C4-2B (cell line): ENCODE results near the gene HK1.
"Not testable (repeated sequence)": the region's sequence is repeated elsewhere in the genome, so short reads cannot be mapped to it uniquely, and the experiment has no call there.

Experiments used
- H3K27ac ChIP-seq: fragments of 450-650 bp; 2 replicates; pipeline ENCODE4 v1.5.1; 2017
- CTCF ChIP-seq: fragments of 450-650 bp; conservative IDR thresholded peaks from 2 replicates; pipeline ENCODE4 v1.5.1; 2017; ENCODE audit warnings: mild to moderate bottlenecking
- ZFX ChIP-seq: fragments of 450-650 bp; IDR thresholded peaks from 2 replicates; pipeline ENCODE4 v1.6.1; 2017

HK1 gene

DNA sequence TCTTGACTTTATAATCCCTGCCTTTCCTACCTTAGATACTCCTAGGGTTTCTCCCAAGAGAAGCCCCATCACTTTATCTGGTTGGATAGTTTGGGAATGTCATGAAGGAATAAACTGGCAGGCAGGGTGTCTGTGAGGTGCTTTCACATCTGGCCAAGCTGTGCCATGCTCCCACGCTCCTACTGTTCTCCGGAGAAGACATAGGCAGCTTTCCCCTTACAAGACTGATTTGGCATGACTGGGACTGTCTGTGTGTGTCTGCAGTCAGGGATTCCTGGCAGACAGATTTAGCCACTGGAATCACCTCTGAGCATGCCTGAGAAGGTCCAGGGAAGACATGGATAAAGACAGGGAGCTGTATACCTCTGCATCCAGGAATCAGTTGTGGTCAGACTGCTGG, 45.3 kb downstream of the HK1 start:
- TF ChIP-seq CTCF (no peak), ZFX (no peak)
- H3K27ac ChIP-seq = no peak overlapping the region

DNA sequence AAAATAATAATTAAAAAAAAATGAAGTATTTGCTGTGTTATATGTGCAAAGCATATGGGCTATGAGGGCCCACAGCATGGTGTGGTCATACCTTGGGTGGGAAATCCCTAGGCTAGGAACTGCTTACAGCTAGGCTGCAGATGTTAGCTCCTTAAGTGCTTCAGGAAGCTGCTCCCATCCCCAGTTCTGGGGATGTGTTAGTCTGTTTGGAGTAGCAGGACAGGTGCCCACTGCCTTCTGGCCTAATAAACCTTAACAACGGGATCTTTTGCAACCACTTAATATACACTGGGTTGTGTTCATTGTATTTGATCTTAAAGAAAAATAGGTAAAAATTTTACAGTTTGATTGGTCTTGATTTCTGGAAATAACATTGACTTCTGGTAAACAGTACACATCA, 46.3 kb downstream of the HK1 start:
- no peak overlapping the region for H3K27ac ChIP-seq

DNA sequence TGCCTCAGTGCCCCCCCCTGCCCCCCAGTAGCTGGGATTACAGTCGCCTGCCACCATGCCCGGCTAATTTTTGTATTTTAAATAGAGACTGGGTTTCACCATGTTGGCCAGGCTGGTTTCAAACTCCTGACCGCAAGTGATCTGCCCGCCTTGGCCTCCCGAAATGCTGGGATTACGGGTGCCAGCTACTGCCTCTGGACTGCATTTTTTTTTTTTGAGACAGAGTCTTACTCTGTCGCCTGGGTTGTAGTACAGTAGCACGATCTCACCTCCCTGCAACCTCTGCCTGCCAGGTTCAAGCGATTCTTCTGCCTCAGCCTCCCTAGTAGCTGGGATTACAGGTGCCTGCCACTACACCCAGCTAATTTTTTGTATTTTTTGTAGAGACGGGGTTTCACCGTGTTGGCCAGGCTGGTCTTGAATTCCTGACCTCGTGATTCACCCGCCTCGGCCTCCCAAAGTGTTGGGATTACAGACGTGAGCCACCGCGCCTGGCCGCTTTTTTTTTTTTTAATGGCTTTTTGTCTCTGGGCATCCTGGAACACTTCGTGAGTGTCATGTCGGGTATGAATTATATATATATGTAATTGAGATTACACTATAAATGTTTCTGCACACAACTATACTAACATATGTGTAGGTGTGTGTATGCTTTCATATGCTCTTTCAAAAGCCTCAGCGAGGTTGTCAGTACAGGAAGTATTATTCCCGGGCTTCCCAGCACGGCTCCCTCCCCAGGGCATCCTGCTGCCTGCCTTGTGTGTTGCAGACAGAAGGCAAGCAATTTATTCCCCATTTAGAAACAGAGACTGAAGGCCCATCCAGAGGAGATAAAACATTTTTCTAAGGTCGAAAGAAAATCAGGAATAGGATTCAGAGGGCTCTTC, 47.6 kb downstream of the HK1 start:
- not testable (repeated sequence) for H3K27ac ChIP-seq

More for the DNA sequence above, 46.3 kb downstream of the HK1 start:
- no peak for TF ChIP-seq CTCF
- TF ChIP-seq ZFX = no peak

DNA sequence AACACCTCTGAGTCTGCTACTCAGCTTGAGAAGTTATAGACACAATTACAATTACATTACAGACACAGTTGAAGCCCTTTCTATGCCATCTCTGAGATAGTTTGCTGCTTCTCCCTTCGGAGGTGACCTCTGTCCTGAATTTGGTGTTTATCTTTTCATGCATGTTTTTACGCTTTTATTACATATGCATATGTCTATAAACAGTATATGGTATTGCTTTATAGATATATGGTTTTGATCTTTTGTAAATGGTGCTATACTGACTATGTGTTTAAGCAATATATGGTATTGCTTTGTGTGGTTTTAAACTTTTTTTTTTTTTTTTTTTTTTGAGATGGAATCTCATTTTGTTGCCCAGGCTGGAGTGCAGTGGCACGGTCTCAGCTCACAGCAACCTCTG, 48.4 kb downstream of the HK1 start:
- peak overlapping the region; percentile 75; the same call in 1 of the 2 replicates for H3K27ac ChIP-seq
- no peak for TF ChIP-seq ZFX
- no peak for TF ChIP-seq CTCF

DNA sequence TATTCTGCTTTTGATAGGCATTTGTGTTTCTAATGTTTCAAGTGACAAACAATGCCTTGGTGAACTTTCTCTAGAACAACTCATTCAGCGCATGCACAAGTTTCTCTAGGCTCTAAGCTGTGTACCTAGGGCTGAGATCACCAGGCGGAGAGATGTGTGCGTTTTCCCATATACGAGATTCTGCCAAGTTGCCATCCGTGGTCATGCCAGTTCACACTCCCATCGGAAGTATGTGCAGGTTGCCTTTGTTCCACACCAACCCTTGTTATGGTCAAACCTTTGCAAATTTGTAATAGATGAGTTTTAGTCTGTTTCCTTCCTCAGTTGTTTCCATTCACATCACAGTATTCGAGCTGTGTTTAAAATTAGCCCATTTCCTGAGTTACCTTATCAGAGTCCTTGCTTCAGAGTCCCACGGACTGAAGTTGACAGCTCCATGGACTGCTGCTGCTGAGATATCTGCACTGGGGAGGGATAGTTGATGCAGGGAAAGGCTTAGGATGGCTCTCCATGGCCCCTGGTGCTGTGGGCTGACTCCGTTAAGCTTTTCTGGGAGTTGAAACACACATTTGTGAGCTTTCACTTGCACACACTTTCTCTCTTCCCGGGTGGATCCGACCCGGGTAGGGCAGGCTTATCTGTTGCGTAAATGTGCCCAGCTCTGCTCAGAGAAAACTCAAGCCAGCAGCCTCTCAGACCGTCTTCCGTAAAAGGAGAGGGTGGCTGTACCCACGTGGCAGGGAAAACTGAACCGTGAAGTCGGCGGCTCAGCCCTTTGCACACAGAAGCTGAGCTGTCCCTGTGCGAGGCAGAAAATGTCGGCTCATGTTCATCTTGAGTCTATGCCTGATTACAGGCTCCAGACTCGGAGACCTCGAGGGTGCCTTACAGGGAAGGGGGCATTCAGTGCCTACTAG, 49.4 kb downstream of the HK1 start:
- TF ChIP-seq CTCF = no peak
- no peak for TF ChIP-seq ZFX
- H3K27ac ChIP-seq = peak overlapping the region; percentile 75

DNA sequence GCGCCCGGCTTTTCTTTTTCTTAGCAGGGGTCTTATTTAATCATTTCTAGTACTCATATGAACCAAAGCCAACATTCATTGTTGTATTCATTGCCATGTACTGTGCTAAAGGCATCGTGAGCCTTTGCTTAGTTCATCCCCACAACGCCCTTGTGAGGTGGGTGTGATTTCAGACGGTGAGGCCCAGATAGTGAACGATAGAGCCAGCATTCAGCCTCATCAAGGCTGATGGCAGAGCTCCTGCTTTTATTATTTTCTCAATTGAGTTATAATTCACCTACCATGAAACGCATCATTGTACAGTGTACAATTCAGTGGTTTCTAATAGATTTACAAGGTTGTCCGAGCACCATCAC, 50.1 kb downstream of the HK1 start:
- peak overlapping the region; percentile 75 for H3K27ac ChIP-seq
- TF ChIP-seq CTCF = no peak
- TF ChIP-seq ZFX = no peak

DNA sequence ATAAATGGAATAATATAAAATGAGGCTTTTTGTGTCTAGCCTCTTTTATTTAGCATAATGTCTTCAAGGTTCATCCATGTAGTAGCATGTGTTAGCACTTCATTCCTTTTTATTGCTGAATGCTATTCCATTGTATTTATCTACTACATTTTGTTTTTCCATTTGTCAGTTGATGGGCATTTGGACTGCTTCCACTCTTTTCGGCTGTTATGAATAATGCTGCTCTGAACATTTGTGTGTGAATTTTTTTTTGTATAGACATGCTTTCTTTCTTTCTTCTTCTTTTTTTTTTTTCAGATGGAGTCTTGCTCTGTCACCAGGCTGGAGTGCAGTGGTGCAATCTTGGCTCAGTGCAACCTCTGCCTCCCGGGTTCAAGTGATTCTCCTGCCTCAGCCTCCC, 50.6 kb downstream of the HK1 start:
- not testable (repeated sequence) for H3K27ac ChIP-seq

DNA sequence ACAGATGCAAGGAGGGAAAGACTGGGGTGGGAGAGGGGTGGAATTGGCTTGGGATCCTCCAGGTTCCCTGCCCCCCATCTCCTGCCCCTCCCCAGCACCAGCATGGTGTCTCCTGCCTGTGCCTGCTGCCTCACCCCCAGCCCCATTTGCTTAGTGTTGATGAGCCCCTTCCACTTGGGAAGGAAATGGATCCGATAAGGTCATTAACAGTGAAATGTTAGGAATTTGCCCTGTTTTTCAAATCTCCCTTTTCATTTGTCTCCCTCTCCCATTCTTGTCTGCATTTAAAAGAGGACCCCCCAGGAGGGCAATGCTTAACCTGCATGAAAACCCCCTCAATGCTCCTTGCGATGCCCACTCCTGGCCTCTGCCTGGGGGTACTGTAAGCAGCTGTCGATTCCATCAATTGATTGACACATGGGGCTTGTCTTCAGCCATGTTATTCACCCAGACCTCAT, 51.5 kb downstream of the HK1 start:
- no peak for TF ChIP-seq ZFX
- TF ChIP-seq CTCF = no peak
- H3K27ac ChIP-seq = no peak overlapping the region
